DND-41 (cell line): Measurements from ENCODE around the gene TSPEAR.

Experiments used
- ATAC-seq: fragments of 200-7000 bp; cut with Tn5 transposase; 3 replicates; pipeline ENCODE4 v1.9.1; 2021; ENCODE audit warnings: low read depth; ENCODE audit not compliant: insufficient read depth
- DNase-seq: peaks from one replicate; pipeline ENCODE4 v3.0.0-alpha.2; 2020
- H2AFZ ChIP-seq: 2 replicates; pipeline ENCODE4 v1.6.0; 2012; ENCODE audit warnings: low read depth, low read length
- H3K27ac ChIP-seq: 2 replicates; pipeline ENCODE4 v1.5.1; 2012; ENCODE audit warnings: low read length, inconsistent platforms
- H3K27me3 ChIP-seq: fragments of 200-600 bp; sonication (generic); 2 replicates; pipeline ENCODE4 v1.6.0; 2012; ENCODE audit warnings: low read length, mild to moderate bottlenecking, inconsistent platforms; ENCODE audit not compliant: insufficient read depth, poor library complexity
- H3K36me3 ChIP-seq: 2 replicates; pipeline ENCODE4 v1.5.1; 2012; ENCODE audit warnings: low read length, inconsistent platforms; ENCODE audit not compliant: insufficient read depth
- H3K4me1 ChIP-seq: 2 replicates; pipeline ENCODE4 v1.5.1; 2012; ENCODE audit warnings: mild to moderate bottlenecking, low read length; ENCODE audit not compliant: insufficient read depth
- H3K4me2 ChIP-seq: 2 replicates; pipeline ENCODE4 v1.6.0; 2012; ENCODE audit warnings: mild to moderate bottlenecking, moderate library complexity, low read length, inconsistent platforms; ENCODE audit not compliant: insufficient read depth
- H3K4me3 ChIP-seq, 2 experiments: fragments of 200-600 bp in 1 of 2; shearing (Covaris generic) in 1 of 2; 2 replicates each; pipeline ENCODE4 v1.5.1; 2012 to 2016; ENCODE audit warnings: inconsistent platforms in 2 of 2, low read length in 2 of 2, mild to moderate bottlenecking in 2 of 2, low read depth in 1 of 2, moderate library complexity in 1 of 2
- H3K79me2 ChIP-seq: 2 replicates; pipeline ENCODE4 v1.6.0; 2012; ENCODE audit warnings: low read length, inconsistent platforms; ENCODE audit not compliant: insufficient read depth
- H3K9ac ChIP-seq: 2 replicates; pipeline ENCODE4 v1.6.0; 2012; ENCODE audit warnings: low read depth, mild to moderate bottlenecking, inconsistent platforms, low read length, moderate library complexity
- H3K9me3 ChIP-seq: 2 replicates; pipeline ENCODE4 v1.5.1; 2012; ENCODE audit warnings: low read length, moderate library complexity, mild to moderate bottlenecking, inconsistent platforms; ENCODE audit not compliant: insufficient read depth, severe bottlenecking
- H4K20me1 ChIP-seq: 2 replicates; pipeline ENCODE4 v1.6.0; 2012; ENCODE audit warnings: low read length; ENCODE audit not compliant: insufficient read depth
- CTCF ChIP-seq: IDR thresholded peaks from 2 replicates; pipeline ENCODE4 v1.5.1; 2012; ENCODE audit warnings: borderline replicate concordance, low read length, moderate library complexity, mild to moderate bottlenecking; ENCODE audit not compliant: poor library complexity, severe bottlenecking; ENCODE audit errors: extremely low read depth
- EZH2 ChIP-seq: IDR thresholded peaks from 3 replicates; pipeline ENCODE4 v1.6.1; 2012; ENCODE audit warnings: borderline replicate concordance, low read depth, mild to moderate bottlenecking, moderate library complexity, low read length, inconsistent platforms; ENCODE audit not compliant: severe bottlenecking

Gene TSPEAR

GRCh38 chr21:44520326-44521300 is 190.8 kb downstream of the TSPEAR start:
- no peak overlapping the region for H3K4me2 ChIP-seq
- no peaks in the 10 kb centered on the region for H3K4me1 ChIP-seq
- H3K9me3 ChIP-seq = no peaks in the 10 kb centered on the region
- H3K9ac ChIP-seq = no peak overlapping the region
- no peaks in the 10 kb centered on the region for H3K36me3 ChIP-seq
- TF ChIP-seq CTCF = no peak
- H3K27me3 ChIP-seq = no peaks in the 10 kb centered on the region
- no peaks in the 10 kb centered on the region for H4K20me1 ChIP-seq
- no peak for DNase-seq
- H3K27ac ChIP-seq = no peak overlapping the region
- no peaks in the 10 kb centered on the region for H3K79me2 ChIP-seq
- no peak overlapping the region for H2AFZ ChIP-seq
- no peak overlapping the region for H3K4me3 ChIP-seq
- ATAC-seq = no peak

GRCh38 chr21:44519346-44520325 is 191.7 kb downstream of the TSPEAR start:
- Histone ChIP-seq H3K79me2 (no peaks in the 10 kb centered on the region), H3K9ac (no peak overlapping the region), H3K27me3 (no peaks in the 10 kb centered on the region), H3K4me1 (no peaks in the 10 kb centered on the region), H3K27ac (no peak overlapping the region), H3K36me3 (no peaks in the 10 kb centered on the region), H3K9me3 (no peaks in the 10 kb centered on the region), H3K4me2 (no peak overlapping the region), H3K4me3 (no peak overlapping the region), H4K20me1 (no peaks in the 10 kb centered on the region), H2AFZ (no peak overlapping the region)
- no peak for TF ChIP-seq CTCF
- no peak for TF ChIP-seq EZH2
- no peak for ATAC-seq
- DNase-seq = no peak

GRCh38 chr21:44518686-44519085 is 192.7 kb downstream of the TSPEAR start:
- no peaks in the 10 kb centered on the region for H3K4me1 ChIP-seq
- no peaks in the 10 kb centered on the region for H3K9me3 ChIP-seq
- no peaks in the 10 kb centered on the region for H3K36me3 ChIP-seq
- H3K4me2 ChIP-seq = no peak overlapping the region
- no peaks in the 10 kb centered on the region for H3K27me3 ChIP-seq
- no peaks in the 10 kb centered on the region for H3K79me2 ChIP-seq
- no peak overlapping the region for H3K27ac ChIP-seq
- DNase-seq = no peak
- H4K20me1 ChIP-seq = no peaks in the 10 kb centered on the region
- no peak overlapping the region for H3K9ac ChIP-seq
- no peak overlapping the region for H2AFZ ChIP-seq
- ATAC-seq = no peak
- no peak overlapping the region for H3K4me3 ChIP-seq
- no peak for TF ChIP-seq EZH2
- TF ChIP-seq CTCF = no peak
